Thoracic aorta (tissue), 2 donors: ENCODE data around the gene SH3GL3. TPM values are rescaled to one million over a fixed set of nuclear protein-coding genes. Genes with fewer than 3 reads are reported as not detected.

Experiments used
- ATAC-seq: fragments of 150-250 bp; one replicate; pipeline ENCODE4 v1.8.0; 2017; ENCODE audit warnings: low read depth; ENCODE audit not compliant: insufficient number of reproducible peaks, low FRiP score
- DNase-seq: peaks from one replicate; pipeline ENCODE4 v3.0.0-alpha.2; 2020; ENCODE audit warnings: low spot score
- H3K27ac ChIP-seq, 2 donors: fragments of 200-600 bp; sonication (generic); 1 replicate in 1 of 2; 2 replicates in 1 of 2; pipeline ENCODE4 v1.5.1; 2016; ENCODE audit warnings: mild to moderate bottlenecking in 2 of 2, moderate library complexity in 2 of 2
- H3K27me3 ChIP-seq: fragments of 200-600 bp; sonication (generic); replicated peaks from 2 replicates; pipeline ENCODE4 v1.6.0; 2016; ENCODE audit warnings: mild to moderate bottlenecking; ENCODE audit not compliant: insufficient read depth
- H3K36me3 ChIP-seq: fragments of 200-600 bp; sonication (generic); one replicate; pipeline ENCODE4 v1.5.1; 2016
- H3K4me1 ChIP-seq, 2 donors: fragments of 200-600 bp; sonication (generic); 1 replicate in 1 of 2; 2 replicates in 1 of 2; pipeline versions ENCODE4 v1.5.1 to v1.6.0; 2016; ENCODE audit warnings: low read depth in 2 of 2, mild to moderate bottlenecking in 1 of 2; ENCODE audit not compliant: control insufficient read depth in 1 of 2
- H3K4me3 ChIP-seq: fragments of 200-600 bp; sonication (generic); 2 replicates; pipeline ENCODE4 v1.5.1; 2016; ENCODE audit warnings: mild to moderate bottlenecking
- H3K9me3 ChIP-seq: fragments of 200-600 bp; sonication (generic); 2 replicates; pipeline ENCODE4 v1.5.1; 2016
- total RNA-seq, 2 donors: library from RNA; depleted of rRNA; stranded (reverse); fragments of >200 nt; gene quantifications; one replicate each; pipeline versions ENCODE4 v1.1.0 to v1.2.3, GENCODE V29; 2016
- TF ChIP-seq, protein P1 (sequence below): fragments of 200-600 bp; sonication (generic); IDR thresholded peaks from one replicate; pipeline ENCODE4 v1.5.1; 2019; ENCODE audit warnings: antibody characterized with exemption

The SH3GL3 gene
- total RNA-seq, 2 donors from 2014 or later = 4.9 TPM; not detected in 1

DNA sequence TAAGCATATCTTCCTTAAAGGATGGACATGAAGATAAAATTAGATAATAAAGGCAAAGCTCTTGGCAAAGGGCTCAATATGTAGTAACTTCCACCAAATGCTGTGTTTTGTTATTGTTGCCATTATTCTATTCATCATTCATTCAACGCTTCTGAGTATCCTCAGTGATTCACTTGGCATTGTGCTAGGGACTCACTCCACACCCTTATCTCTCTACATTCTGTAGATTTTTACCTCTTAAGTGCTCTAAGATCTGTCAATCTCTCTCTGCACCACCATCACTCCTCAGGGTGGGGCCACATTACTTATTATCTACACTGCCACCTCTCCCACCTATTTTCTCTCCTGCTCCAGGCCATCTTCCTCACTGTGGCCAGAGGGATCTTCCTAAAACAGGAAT, 51.2 kb downstream of the SH3GL3 start:
- H3K36me3 ChIP-seq = no peaks in the 10 kb centered on the region
- no peaks in the 10 kb centered on the region for H3K27me3 ChIP-seq
- H3K9me3 ChIP-seq = peaks cover 8% of the 10 kb centered on the region
- H3K27ac ChIP-seq = no peak overlapping the region
- TF ChIP-seq, protein P1, sequence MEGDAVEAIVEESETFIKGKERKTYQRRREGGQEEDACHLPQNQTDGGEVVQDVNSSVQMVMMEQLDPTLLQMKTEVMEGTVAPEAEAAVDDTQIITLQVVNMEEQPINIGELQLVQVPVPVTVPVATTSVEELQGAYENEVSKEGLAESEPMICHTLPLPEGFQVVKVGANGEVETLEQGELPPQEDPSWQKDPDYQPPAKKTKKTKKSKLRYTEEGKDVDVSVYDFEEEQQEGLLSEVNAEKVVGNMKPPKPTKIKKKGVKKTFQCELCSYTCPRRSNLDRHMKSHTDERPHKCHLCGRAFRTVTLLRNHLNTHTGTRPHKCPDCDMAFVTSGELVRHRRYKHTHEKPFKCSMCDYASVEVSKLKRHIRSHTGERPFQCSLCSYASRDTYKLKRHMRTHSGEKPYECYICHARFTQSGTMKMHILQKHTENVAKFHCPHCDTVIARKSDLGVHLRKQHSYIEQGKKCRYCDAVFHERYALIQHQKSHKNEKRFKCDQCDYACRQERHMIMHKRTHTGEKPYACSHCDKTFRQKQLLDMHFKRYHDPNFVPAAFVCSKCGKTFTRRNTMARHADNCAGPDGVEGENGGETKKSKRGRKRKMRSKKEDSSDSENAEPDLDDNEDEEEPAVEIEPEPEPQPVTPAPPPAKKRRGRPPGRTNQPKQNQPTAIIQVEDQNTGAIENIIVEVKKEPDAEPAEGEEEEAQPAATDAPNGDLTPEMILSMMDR = no peak
- DNase-seq (no peak), ATAC-seq (no peak)
- H3K4me3 ChIP-seq = no peak overlapping the region
- no peaks in the 10 kb centered on the region for H3K4me1 ChIP-seq

DNA sequence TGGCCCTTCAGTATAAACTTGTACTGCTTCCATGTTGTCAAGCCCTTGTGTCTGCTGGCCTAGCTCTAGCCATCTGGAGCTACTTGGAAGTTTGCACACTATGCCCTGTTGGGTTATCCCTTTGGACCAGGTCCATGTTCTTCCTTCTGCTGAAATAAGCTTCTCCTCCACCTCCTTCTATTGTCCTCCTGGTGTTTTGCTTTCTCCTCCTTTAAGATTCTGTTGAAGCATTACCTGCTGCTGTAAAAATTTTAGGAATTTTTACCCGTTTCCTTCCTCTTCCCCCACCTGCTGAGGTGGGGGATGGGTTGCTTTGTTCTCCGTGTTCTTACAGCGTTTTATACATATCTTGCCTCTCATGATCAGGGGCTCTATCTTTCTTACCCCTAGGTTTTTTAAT, 51.7 kb downstream of the SH3GL3 start:
- no peak for DNase-seq
- Histone ChIP-seq H3K27me3 (no peaks in the 10 kb centered on the region), H3K36me3 (no peaks in the 10 kb centered on the region), H3K4me1 (no peaks in the 10 kb centered on the region), H3K9me3 (peaks cover 8% of the 10 kb centered on the region), H3K4me3 (no peak overlapping the region), H3K27ac (no peak overlapping the region)
- no peak for ATAC-seq
- TF ChIP-seq, protein P1 = no peak

DNA sequence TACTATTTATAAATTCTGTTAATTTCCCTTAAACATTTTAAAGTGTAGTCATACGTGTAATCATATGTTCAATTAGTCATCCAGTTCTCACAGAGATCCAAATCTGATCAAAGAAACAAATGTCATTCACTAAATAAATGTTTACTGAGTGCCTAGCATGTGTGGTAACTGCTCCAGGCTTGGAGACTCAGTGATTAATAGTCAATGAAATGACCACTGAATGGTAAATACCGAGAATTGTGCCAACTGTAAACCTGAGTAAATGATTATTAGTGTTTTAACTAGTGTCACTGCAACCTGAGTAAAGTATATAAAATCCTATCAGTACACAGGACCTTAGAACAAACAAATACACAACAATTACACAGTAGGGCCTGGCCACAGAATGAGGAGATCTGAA, 52.3 kb downstream of the SH3GL3 start:
- no peak for ATAC-seq
- Histone ChIP-seq H3K9me3 (peaks cover 8% of the 10 kb centered on the region), H3K27me3 (no peaks in the 10 kb centered on the region), H3K36me3 (no peaks in the 10 kb centered on the region), H3K27ac (no peak overlapping the region), H3K4me3 (no peak overlapping the region), H3K4me1 (no peaks in the 10 kb centered on the region)
- no peak for DNase-seq
- TF ChIP-seq, protein P1 = no peak

- Histone ChIP-seq H3K27ac (no peak overlapping the region), H3K9me3 (peaks cover under 1% of the 10 kb centered on the region), H3K4me1 (no peaks in the 10 kb centered on the region), H3K4me3 (no peak overlapping the region), H3K36me3 (no peaks in the 10 kb centered on the region), H3K27me3 (no peaks in the 10 kb centered on the region)
- TF ChIP-seq, protein P1 = no peak
- ATAC-seq = no peak
- DNase-seq = no peak
Measured at GRCh38 chr15:83503595-83504364, 56.6 kb downstream of the SH3GL3 start.

DNA sequence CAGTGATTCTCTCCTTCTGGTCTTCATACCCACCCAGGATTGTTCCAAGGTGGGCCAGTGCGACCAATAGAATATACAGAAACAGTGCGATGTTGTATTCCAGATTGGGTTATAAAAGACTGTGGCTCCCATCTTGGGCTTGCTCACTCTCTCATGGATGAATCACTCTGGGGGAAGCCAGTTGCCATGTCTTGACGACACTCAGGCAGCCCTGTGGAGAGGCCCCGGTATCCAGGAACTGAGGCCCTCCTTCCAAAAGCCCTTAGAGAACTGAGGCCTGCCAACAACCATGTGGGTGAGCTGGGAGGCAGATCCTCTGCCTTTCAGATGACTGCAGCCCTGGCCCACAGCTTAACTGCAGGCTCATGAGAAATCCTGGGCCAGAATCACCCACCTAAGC, 57.2 kb downstream of the SH3GL3 start:
- ATAC-seq (no peak), DNase-seq (no peak)
- no peak overlapping the region for H3K27ac ChIP-seq
- no peaks in the 10 kb centered on the region for H3K36me3 ChIP-seq
- no peak overlapping the region for H3K4me3 ChIP-seq
- H3K27me3 ChIP-seq = no peaks in the 10 kb centered on the region
- H3K9me3 ChIP-seq = no peaks in the 10 kb centered on the region
- TF ChIP-seq, protein P1 = no peak
- no peaks in the 10 kb centered on the region for H3K4me1 ChIP-seq
